Subcutaneous preadipocyte (primary cell): ENCODE results near the gene COPS7A. TPM values are rescaled to one million over a fixed set of nuclear protein-coding genes. Genes with fewer than 3 reads are reported as not detected.

Experiments
- small RNA-seq: library from RNA; depleted of rRNA; stranded (forward); fragments of <200 nt; gene quantifications from one replicate; pipeline ENCODE3, GENCODE V24; 2012
- total RNA-seq: library from RNA; depleted of rRNA; stranded (reverse); fragments of >200 nt; gene quantifications from 2 replicates; pipeline ENCODE4 v1.2.3, GENCODE V29; 2012

COPS7A gene, protein sequence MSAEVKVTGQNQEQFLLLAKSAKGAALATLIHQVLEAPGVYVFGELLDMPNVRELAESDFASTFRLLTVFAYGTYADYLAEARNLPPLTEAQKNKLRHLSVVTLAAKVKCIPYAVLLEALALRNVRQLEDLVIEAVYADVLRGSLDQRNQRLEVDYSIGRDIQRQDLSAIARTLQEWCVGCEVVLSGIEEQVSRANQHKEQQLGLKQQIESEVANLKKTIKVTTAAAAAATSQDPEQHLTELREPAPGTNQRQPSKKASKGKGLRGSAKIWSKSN
- total RNA-seq = 97.4 TPM in 2 replicates

DNA sequence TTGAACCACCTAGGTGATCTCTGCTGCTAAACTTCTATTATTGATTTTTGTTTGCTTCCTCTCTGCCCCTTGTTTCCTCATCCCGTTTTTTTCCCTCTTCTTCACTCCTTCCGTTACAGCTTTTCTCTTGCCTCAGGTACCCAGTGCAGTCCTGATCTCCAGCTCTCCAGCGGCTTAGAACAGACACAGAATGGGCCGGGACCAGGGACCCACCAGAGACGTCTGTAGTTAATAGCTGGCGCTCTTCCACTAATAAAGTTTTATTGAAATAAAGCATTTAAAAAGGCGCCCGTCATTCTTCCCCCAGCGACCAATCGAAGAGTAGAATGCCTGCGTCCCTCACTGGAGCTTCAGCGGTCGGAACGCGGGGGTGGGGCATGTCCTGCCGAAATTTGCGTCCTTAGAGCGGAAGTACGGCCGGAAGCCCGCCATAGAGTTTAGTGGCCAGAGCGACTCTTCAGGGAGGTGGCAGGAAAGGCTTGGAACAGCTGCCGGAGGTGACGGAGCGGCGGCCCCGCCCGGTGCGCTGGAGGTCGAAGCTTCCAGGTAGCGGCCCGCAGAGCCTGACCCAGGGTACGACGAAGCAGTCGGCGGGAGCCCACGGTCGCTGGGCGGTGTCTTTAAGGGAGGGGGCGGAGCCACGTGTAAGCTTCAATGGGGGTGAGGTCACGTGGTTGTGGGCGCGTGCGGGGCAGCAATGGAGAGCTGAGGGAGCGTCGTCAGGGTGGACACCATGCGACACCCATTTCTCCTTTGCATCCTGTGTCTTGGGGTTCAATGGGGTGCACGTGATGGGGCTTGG is at the start of gene COPS7A:
COPS7A (plus strand) TSS at position 440 of the 802 bp plus-strand sequence. CDS start 611 bp downstream, outside the sequence.

DNA sequence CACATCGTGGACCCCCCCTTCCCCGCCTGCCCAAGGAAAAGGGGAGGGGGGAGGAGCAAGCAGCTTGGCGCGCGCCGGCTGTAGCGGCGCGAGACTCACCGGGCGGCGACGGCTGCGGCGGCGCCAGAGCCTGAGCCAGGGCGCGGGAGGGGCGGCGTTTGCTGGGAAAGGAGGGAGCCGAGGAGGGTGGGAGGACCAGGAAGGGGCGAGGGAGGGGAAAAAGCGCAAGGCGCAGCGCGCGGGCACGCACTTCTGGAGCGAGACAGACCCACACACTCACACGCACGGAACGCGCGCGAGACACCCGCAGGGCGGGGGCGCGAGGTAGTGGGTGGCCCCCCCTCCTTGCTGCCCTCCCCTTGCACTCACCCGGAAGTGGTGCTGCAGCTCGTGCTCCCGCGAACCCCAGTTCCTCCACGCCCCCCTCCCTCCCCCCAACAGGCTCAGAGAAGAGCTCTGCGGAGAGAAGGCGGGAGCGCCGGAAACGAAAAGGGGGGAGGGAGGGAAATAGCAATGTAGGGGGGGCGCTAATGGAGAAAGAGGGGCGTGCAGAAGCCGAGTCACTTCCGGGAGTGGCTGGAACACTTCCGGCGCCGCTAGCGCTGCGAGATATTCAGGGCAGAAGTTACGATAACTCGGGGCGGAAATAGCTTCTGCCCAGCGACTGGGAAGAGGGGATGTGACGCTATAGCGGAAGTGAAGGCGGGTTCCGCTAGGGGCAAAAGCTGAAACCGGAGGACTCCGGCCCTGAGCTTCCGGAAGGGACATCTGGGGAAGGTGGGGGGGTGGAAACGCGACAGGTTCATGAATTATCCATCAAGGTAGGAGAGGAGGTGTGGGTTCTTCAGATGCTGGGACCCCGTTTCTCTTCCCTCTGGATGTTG is 34.6 kb upstream of the COPS7A start, which contains the start of gene ZNF384:
ZNF384 (minus strand) TSS at position 377 of the 884 bp plus-strand sequence. CDS start 9,855 bp downstream, outside the sequence.

DNA sequence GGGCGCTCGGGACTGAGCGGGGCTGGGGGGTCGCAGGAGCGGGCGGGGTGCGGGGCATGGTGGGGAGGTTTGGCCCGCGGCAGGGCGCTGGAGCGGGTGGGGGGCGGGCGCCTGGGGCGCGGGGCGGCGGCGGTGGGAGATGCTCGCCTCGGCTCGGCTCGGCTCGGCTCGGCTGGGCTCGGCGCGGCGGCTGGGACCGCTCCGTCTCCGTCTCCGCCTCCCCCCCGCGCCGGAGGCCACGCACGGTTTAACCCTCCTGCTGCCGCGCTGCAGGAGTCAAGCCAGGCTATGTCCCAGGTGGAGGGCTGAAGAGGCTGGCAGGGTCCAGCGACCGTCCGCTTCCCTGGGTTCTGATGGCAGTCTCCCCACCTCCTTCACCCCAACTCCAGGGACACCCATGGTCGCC is 23.2 kb upstream of the COPS7A start, which contains the start of gene PIANP:
PIANP (minus strand) TSS at position 170 of the 406 bp plus-strand sequence. CDS start 2,754 bp downstream, outside the sequence.

DNA sequence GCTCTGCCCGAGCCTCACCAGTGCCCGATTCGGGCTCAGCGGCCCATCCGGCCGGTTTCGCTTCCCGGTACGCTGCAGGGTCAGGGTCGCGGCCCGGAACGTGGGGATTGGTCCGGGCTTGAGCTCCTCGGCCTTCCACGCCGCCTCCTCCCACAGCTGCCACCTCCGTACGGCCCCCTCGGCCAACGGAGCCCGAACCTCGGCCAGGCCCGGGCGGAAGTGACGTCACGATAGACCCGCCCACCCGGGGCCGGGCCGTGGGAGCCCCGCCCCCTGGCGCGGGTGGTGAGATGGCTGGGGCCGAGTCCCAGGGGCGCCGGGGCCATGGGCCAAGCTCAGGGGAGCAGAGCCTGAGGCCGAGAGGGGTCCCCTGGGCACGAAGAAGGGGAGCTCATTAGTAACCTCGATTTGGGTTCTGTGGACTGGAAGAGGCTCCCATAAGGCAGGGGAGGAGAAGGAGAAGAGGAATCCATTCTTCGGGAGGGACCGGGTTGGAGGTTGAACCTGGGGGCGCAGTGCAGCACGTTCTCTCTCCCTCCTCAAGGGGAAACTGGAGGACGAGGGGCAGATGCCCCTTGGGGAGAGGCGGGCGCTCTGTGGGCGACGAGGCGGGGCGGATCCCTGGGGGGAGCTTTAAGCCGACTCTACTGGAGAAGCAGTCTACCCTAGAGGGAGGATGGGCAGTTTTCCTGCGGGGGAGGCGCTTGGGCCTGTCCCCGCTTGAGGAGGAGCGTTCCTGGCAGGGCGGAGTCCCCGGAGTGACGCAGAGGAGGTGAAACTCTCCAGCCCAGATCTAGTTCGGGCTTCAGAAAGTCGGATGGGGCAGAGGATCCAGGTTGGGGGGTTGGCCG is 29.3 kb downstream of the COPS7A start, which contains the start of gene MLF2:
MLF2 (minus strand) TSS at position 221 of the 851 bp plus-strand sequence. CDS start 807 bp downstream, outside the sequence.

DNA sequence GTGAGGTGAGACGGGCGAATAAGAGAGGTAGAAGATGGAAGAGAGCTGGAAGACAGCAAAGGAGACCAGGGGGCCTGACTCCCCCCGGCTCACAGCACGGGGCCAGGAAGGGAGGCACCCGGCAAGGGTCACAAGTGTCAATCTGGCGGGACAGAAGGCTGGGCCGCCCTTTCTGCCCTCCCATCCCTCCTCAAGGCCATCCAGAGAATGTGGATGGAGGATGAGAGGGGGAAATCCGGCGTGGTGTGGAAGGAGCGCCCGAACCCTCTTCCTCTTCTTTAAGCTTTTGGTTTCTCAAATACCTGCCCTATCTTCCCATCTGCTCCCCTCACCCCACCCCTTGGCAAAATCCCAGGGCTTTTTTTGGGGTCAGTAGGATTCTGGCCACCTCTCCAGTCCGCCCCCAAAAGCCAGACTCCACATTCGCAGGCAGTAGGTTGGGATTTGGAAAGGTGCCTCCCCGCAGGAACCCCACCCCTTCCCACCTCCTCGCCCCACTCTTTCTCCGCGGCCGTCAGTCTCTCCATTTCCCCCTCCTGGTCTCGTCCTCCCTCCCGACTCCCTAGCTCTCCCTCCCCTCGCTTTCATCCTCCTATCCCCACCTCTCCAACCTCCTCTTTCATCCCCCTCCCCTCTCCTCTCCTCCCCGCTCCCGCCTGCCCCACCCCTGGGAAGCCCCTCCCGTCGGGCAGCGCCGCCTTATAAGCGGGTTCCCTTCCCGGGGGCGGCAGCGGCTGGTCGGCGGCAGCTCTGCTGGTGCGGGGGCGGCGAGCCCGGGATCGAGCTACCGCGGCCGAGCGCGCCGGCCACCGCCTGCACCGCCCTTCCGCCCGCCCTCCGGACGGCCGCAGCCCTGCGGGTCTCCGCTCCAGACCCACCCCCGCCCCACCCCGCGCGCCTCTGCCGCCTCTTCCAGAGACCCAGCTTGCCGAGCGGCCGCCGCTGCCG is 42.1 kb downstream of the COPS7A start, which contains the start of gene PTMS:
PTMS (plus strand) TSS at position 730 of the 948 bp plus-strand sequence. CDS start 343 bp downstream, outside the sequence.

DNA sequence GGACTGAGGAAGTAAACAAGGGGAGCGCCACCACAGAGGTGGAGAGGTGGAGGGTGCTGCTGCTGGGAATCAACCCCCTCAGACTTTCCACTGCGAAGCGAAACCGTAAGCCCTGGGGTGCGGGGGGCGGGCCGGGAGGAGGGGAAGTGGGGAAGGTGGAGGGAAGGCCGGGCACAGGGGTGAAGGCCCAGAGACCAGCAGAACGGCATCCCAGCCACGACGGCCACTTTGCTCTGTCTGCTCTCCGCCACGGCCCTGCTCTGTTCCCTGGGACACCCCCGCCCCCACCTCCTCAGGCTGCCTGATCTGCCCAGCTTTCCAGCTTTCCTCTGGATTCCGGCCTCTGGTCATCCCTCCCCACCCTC is 48.5 kb downstream of the COPS7A start, which contains the start of gene LAG3:
LAG3 (plus strand) TSS at position 190 of the 365 bp plus-strand sequence. CDS start 333 bp downstream, outside the sequence.

Small RNA genes lying within 50 kb of the gene (small RNA-seq; reads per million reads assigned to genes)
- not detected for gene RNU6-781P

Other genes with a start within 250 kb of the COPS7A start
- 75.3 and 87.5 TPM in 2 replicates for gene MRPL51, start 230.8 kb upstream of the COPS7A start, total RNA-seq
- gene NCAPD2, start 229.9 kb upstream of the COPS7A start, total RNA-seq = 70.9 and 92.9 TPM in 2 replicates
- 8,341 and 11,860 TPM in 2 replicates for gene GAPDH, start 189.5 kb upstream of the COPS7A start, total RNA-seq
- 11.0 and 14.5 TPM in 2 replicates for gene IFFO1, start 168.0 kb upstream of the COPS7A start, total RNA-seq
- gene NOP2, start 155.8 kb upstream of the COPS7A start, total RNA-seq = 22.4 and 33.8 TPM in 2 replicates
- 165 and 208 TPM in 2 replicates for gene CHD4, start 116.7 kb upstream of the COPS7A start, total RNA-seq
- not detected in 2 replicates for gene LPAR5, start 88.1 kb upstream of the COPS7A start, total RNA-seq
- gene ACRBP, start 76.6 kb upstream of the COPS7A start, total RNA-seq = 0.78 and 1.1 TPM in 2 replicates
- 13.5 and 21.7 TPM in 2 replicates for gene ING4, start 60.9 kb upstream of the COPS7A start, total RNA-seq
- 16.9 and 17.8 TPM in 2 replicates for gene ZNF384, start 34.7 kb upstream of the COPS7A start, total RNA-seq
- under 0.01 TPM in 1 of 2 replicates, not detected in the other for gene PIANP, start 23.2 kb upstream of the COPS7A start, total RNA-seq
- gene MLF2, start 29.1 kb downstream of the COPS7A start, total RNA-seq = 133 and 141 TPM in 2 replicates
- 62.9 and 72.0 TPM in 2 replicates for gene PTMS, start 42.3 kb downstream of the COPS7A start, total RNA-seq
- not detected in 2 replicates for gene LAG3, start 48.5 kb downstream of the COPS7A start, total RNA-seq
- gene CD4, start 65.5 kb downstream of the COPS7A start, total RNA-seq = under 0.01 and 0.73 TPM in 2 replicates
- gene GPR162, start 97.8 kb downstream of the COPS7A start, total RNA-seq = 0.73 and 1.2 TPM in 2 replicates
- 44.1 and 49.3 TPM in 2 replicates for gene P3H3, start 104.4 kb downstream of the COPS7A start, total RNA-seq
- gene GNB3, start 116.9 kb downstream of the COPS7A start, total RNA-seq = 1.1 and 2.2 TPM in 2 replicates
- gene CDCA3, start 127.2 kb downstream of the COPS7A start, total RNA-seq = 29.4 and 36.4 TPM in 2 replicates
- 86.7 and 96.4 TPM in 2 replicates for gene USP5, start 128.1 kb downstream of the COPS7A start, total RNA-seq
- gene TPI1, start 143.5 kb downstream of the COPS7A start, total RNA-seq = 941 and 1,349 TPM in 2 replicates
- 4.0 and 4.9 TPM in 2 replicates for gene SPSB2, start 149.3 kb downstream of the COPS7A start, total RNA-seq
- 5.1 TPM in 2 replicates for gene LRRC23, start 180.8 kb downstream of the COPS7A start, total RNA-seq
- 6.6 and 9.0 TPM in 2 replicates for gene ENO2, start 190.5 kb downstream of the COPS7A start, total RNA-seq
- 10.3 and 11.7 TPM in 2 replicates for gene ATN1, start 203.9 kb downstream of the COPS7A start, total RNA-seq
- gene RNU7-1, start 219.8 kb downstream of the COPS7A start, total RNA-seq = not detected in 2 replicates
- gene C12orf57, start 220.0 kb downstream of the COPS7A start, total RNA-seq = 37.7 and 63.9 TPM in 2 replicates
- gene PTPN6, start 227.3 kb downstream of the COPS7A start, total RNA-seq = not detected in 2 replicates
- 213 and 237 TPM in 2 replicates for gene PHB2, start 246.6 kb downstream of the COPS7A start, total RNA-seq
- gene EMG1, start 246.9 kb downstream of the COPS7A start, total RNA-seq = 44.5 and 46.1 TPM in 2 replicates